Daoy (cell line): ENCODE results near the gene EPHA8. TPM values are rescaled to one million over a fixed set of nuclear protein-coding genes. Genes with fewer than 3 reads are reported as not detected.

Experiments
- DNase-seq: peaks from one replicate; pipeline ENCODE4 v3.0.0-alpha.2; 2015; ENCODE audit warnings: low read depth
- total RNA-seq: library from RNA; depleted of rRNA; stranded (reverse); fragments of >200 nt; shearing (Covaris generic); gene quantifications from 2 replicates; pipeline ENCODE4 v1.2.3, GENCODE V29; 2014

The EPHA8 gene
- total RNA-seq, 1 experiment from 2014 or later, result not detected

- no peak for DNase-seq
Measured at GRCh38 chr1:22567197-22567596, 3.9 kb downstream of the EPHA8 start.

DNA sequence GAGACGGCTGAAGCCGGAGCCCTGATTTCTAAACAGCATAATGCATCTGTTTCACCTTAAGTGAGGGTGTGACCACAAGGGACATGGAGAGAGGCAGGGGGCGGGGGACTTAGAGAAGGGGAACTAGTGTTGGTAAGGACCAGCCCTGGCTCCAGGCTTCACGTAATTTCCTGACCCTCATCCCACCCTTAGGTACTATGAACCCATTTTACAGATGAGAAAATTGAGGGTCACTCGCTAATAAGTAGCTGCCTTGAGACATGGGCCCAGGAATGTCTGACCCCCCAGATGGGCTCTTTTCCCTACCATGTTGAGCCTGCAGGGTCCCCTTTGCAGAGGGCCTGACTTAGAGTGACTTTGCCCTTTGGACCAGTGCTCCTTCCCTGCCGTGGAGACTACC, 4.7 kb downstream of the EPHA8 start:
- DNase-seq, result no peak

DNA sequence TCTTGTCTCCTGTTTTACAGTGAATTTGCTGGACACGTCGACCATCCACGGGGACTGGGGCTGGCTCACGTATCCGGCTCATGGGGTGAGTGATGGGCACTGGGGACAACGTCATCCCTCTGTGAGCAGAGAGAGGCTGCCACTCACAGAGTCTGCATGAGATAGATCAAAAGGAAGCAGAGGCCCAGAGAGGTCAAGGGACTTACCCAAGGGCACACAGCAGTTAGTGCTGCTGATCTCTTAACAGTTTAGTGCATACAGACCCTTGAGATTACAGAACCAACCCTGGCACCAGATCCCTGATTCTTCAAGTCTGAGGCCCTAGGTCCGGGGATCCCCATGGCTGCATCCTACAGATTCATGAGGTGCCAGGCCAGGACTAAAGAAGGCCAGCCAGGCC, 6.0 kb downstream of the EPHA8 start:
- DNase-seq, result no peak

DNA sequence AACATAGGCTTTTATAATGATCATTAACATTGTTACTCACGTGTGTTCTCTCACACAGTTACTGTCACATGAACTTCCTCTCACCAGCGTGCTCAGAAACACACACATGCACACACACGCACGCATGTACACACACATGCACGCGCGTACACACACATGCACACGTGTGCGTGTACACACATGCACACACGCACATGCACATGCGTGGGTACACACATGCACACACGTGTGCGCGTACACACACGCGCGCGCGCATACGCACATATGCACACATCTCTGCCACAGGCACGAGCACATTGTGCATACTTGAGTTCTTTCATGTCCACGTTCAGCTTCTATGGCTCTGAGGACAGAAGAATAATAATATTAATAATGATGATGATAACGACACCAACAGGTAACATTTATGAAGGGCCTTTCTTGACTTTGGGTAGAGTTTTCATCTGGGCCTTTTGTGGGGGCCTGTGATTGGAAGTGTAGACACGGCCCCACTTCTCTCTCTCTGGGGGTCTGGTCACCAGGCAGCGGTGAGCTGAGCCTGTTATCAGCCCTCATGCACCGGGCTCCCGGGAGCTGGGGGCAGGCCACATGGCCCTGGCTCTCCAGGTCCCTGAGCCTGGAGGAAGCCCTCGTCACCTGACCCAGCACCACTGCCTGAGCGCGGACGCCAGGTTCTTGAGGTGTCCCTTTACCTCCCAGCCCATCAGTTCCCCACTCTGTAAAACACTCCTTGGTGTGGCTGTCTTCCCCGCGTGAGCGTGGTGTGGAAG, 7.0 kb downstream of the EPHA8 start:
- DNase-seq, result no peak

DNA sequence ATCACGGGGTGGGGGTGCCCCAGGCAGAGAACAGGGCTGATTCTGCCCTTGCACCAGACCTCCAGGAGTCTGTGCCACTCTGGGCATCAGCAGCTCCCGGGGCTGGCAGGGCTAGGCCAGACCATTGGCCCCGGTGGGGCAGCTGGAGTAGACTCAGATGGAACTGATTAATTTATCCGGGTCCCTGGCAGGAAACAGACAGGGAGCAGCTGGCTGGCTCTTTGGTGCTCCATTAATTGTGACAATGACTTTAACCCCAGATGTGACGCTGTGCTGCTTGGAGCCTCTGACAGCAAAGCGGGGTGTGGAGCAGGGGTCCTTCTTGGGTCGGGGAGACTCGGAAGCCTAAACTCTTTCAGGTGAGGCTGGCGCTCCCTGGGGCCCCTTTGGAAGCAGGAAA, 9.5 kb downstream of the EPHA8 start:
- no peak for DNase-seq

- no peak for DNase-seq
Measured at GRCh38 chr1:22573237-22573636, 9.9 kb downstream of the EPHA8 start.

- no peak for DNase-seq
Measured at GRCh38 chr1:22575532-22576149, 12.4 kb downstream of the EPHA8 start.

GRCh38 chr1:22576150-22576544, 12.9 kb downstream of the EPHA8 start:
- DNase-seq, result no peak

DNA sequence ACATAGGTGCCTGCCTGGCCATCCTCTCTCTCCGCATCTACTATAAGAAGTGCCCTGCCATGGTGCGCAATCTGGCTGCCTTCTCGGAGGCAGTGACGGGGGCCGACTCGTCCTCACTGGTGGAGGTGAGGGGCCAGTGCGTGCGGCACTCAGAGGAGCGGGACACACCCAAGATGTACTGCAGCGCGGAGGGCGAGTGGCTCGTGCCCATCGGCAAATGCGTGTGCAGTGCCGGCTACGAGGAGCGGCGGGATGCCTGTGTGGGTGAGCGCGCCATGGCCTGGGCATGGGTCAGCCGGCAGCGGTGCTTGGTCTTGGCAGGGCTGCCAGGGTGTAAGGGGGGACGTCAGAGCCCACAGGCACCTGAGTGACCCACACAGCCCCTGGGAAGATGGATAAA, 13.3 kb downstream of the EPHA8 start:
- no peak for DNase-seq

- DNase-seq, result no peak
Measured at GRCh38 chr1:22578732-22579361, 15.6 kb downstream of the EPHA8 start.

- no peak for DNase-seq
Measured at GRCh38 chr1:22579541-22580155, 16.4 kb downstream of the EPHA8 start.

- no peak for DNase-seq
Measured at GRCh38 chr1:22582661-22583635, 19.7 kb downstream of the EPHA8 start.

GRCh38 chr1:22584001-22584562, 20.8 kb downstream of the EPHA8 start:
- DNase-seq, result no peak

GRCh38 chr1:22584970-22585369, 21.7 kb downstream of the EPHA8 start:
- DNase-seq, result no peak

GRCh38 chr1:22585471-22585870, 22.2 kb downstream of the EPHA8 start:
- DNase-seq, result no peak

DNA sequence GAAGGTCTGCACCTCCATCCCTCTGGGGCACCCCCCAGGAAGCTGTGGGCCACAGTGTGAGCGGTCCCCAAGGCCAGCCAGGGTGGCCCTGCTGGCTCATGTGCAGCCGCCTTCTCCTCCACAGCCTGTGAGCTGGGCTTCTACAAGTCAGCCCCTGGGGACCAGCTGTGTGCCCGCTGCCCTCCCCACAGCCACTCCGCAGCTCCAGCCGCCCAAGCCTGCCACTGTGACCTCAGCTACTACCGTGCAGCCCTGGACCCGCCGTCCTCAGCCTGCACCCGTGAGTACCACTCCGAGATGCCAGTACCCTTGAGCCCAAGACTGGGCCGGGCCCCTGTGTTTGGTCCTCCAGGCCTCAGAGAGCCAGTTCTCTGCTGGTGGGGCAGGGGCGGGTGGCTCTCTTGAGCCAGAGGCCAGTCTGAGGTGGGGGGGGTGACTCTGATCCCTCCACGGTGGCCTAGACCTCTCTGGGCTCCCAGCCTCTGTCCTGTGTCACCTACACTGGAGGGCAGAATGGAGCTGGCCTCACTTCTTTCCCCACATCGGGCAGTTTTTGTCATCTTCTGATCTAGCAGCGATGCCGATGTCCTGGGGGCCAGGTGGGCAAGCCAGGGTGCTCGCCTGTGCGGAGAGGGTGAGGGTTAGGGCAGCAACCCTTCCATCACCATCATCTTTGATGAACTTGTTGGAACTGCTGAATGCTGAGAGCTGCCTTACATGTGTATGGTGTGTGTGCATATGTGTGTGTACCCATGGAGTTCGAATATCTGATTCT, 23.3 kb downstream of the EPHA8 start:
- no peak for DNase-seq

GRCh38 chr1:22587247-22587646, 24.0 kb downstream of the EPHA8 start:
- DNase-seq, result no peak

- DNase-seq, result no peak
Measured at GRCh38 chr1:22588899-22589422, 25.7 kb downstream of the EPHA8 start.

DNA sequence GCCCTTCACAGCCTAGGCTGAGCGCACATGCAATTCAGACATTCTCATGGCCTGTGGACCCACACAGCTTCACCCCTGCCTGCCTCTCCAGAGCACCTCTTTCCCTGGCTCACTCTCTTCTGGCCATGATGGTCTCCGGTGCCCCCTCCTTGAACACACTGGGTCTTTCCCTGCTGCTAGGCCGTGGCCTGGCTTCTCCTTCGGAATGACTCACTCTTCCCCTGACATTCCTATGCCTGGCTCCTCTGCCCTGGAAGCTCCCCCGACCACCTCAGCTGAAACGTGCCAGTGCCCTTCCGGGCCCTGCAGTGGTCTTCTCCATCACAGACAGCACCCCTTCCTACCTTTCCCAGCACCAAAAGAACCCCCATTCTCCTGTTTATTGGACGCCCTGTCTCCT, 28.3 kb downstream of the EPHA8 start:
- no peak for DNase-seq

DNA sequence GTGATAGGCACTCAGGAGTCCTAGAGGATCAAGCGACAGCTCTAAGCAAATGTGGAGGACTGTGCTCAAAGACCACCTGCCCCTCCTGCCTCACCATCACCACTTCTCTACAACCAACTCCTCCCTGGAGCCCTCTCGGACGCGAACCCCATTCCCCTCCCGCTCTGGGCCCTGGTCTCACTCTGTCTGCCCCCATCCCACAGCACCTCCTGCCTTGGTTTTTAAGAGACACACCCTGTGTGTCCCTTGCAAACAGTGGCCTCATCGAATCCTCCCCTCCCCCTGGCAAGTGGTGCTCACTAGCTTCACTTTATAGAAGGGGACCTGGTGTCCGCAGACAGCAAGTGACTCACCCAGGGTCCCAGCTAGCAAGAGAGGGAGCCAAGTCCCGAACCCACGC, 28.8 kb downstream of the EPHA8 start:
- no peak for DNase-seq
